Activated T-helper 1 cell treated with Interleukin-2 at 50 U/mL for 16 hours (primary cell): Measurements from ENCODE around the gene CCDC87.
"Not testable (repeated sequence)": the region's sequence is repeated elsewhere in the genome, so short reads cannot be mapped to it uniquely, and the experiment has no call there.

ENCODE experiments used
- DNase-seq: peaks from one replicate; pipeline ENCODE4 v3.0.0-alpha.2; 2020; ENCODE audit warnings: low read depth

CCDC87 gene, protein sequence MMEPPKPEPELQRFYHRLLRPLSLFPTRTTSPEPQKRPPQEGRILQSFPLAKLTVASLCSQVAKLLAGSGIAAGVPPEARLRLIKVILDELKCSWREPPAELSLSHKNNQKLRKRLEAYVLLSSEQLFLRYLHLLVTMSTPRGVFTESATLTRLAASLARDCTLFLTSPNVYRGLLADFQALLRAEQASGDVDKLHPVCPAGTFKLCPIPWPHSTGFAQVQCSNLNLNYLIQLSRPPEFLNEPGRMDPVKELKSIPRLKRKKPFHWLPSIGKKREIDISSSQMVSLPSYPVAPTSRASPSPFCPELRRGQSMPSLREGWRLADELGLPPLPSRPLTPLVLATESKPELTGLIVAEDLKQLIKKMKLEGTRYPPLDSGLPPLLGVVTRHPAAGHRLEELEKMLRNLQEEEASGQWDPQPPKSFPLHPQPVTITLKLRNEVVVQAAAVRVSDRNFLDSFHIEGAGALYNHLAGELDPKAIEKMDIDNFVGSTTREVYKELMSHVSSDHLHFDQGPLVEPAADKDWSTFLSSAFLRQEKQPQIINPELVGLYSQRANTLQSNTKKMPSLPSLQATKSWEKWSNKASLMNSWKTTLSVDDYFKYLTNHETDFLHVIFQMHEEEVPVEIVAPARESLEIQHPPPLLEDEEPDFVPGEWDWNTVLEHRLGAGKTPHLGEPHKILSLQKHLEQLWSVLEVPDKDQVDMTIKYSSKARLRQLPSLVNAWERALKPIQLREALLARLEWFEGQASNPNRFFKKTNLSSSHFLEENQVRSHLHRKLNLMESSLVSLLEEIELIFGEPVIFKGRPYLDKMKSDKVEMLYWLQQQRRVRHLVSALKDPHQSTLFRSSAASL

DNA sequence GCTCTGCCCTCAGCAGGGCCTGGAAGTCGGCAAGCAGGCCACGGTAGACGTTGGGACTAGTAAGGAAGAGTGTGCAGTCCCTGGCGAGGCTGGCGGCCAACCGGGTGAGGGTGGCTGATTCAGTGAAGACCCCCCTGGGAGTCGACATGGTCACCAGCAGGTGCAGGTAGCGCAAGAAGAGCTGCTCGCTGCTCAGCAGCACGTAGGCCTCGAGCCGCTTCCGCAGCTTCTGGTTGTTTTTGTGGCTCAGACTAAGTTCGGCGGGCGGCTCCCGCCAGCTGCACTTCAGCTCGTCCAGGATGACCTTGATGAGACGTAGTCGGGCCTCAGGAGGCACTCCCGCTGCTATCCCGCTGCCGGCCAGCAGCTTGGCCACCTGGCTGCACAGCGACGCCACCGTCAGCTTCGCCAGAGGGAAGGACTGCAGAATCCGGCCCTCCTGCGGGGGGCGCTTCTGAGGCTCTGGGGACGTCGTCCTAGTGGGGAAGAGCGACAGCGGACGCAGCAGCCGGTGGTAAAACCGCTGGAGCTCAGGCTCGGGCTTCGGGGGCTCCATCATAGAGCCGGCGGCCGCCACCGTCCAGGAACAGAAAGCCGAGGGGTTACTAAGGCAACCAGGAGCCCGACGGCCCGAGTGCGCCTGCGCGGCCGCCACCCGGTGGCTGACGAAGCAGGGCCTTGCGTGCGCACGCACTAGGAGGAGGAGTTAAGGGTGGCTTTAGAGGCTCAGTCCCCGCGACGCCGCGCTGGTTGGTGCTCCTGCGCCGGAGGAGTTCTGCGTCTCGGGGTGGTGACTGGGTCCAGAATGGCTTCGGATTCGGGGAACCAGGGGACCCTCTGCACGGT, at the start of gene CCDC87, which contains the start of gene CCS:
TSS of gene CCDC87 (minus strand) at position 607 of the 846 bp plus-strand sequence. CDS start at position 559, 48 bp downstream.
TSS of gene CCS (plus strand) at position 729 of the 846 bp plus-strand sequence. CDS start at position 806, 77 bp downstream.
- peak; percentile 98 for DNase-seq

DNA sequence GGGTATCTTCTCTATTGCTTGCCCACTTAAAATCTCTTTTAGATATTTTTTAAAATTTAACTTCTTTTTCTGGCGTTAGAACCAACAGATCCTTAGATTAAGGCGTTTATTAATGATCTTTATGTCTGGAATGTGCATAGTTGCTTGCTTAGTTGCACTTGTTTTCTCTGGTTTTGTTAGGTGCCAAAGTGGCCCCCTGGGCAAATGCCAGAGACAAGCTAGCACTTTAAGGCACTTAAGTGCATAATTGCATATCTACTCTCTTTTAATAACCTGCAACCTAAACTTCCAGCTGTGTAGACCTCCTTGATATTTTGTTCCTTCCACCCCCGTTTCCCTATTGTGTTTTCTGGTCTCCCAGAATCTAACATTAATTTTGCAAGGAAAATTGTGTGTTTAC, 49.0 kb upstream of the CCDC87 start:
- DNase-seq = no peak

DNA sequence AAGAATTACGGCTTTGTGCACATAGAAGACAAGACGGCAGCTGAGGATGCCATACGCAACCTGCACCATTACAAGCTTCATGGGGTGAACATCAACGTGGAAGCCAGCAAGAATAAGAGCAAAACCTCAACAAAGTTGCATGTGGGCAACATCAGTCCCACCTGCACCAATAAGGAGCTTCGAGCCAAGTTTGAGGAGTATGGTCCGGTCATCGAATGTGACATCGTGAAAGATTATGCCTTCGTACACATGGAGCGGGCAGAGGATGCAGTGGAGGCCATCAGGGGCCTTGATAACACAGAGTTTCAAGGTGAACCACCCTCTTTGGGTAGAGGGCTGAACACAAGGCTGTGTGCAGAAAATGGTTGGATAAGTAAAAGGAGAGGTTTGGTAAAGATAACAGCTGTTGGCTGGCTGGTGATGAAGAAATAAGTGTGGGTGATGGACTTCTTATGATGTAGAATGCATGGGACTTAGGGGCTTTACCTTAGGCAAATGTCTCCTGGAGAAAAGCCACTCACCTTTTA, 47.0 kb upstream of the CCDC87 start:
- not testable (repeated sequence) for DNase-seq

DNA sequence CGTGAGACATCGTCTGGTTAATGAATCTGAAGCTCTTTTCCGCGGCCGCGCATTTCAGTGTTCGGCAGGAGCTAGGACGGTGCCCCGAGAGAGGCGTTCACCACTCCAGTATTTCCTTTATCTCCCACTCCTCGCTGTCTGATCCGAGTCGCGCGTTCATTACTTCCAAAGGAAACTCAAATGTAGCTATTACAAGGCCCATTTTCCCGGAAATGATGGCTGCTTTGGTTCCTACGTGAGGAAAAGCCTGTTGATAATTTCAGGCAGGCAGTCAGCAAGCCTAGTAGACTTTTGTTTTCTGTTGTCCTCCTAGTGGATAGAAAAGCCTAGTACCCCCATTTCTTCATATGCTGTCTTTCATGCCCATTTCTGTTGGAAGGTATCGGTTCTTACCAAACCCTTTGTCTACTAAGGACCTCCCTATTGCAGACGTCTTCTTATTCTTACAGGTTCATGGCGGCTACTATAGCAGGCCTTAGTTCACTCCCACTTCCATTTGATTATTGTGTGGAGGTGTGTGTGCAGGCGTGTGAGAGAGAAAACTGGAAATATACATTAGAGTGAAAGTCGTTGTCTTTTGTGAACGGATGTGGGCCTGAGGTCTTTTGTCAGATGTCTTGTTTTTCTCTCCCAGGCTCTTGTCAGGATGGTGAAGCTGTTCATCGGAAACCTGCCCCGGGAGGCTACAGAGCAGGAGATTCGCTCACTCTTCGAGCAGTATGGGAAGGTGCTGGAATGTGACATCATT, 46.4 kb upstream of the CCDC87 start:
- no peak for DNase-seq

DNA sequence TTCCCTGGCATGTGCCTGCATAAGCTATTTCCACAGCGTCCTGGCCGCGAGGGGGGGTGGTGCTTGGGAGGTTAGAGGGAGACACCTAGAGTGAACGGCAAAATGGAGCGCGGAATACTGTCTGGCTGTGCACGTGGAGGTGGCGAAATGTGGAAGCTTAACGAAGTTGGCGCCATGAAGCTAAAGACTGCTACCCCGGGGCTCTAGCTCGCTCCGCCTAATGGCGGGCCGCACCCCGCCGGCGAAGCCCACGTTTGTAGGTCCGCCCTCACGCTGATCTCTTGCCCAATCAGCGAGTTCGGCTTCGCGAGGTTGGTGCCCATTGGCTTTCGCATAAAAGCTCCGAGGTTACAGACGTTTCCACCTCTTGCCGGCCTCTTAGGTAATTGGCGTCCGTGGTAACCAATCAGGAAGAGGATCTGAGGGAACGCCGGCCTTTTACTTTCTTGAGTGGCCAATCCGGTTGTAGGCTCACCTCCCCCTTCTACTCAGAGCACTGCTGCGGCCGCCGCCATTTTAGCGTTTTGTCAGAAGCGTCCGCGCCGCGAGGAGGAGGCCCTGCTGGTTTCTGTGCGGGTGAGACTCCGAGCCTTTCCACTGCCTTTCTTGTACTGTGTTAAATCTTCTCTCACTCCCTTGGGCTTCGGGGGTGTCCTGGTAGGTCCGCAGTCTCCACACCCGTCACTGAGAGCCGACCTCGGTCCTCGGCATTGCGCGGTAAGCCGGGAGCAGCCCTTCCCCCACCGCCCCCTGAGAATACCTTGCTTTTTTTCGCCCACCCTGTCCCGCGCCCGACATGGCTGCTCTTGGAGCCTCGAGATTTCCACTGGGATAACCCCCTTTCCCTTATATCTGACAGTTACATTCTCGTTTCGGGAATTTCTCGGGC, 45.6 kb upstream of the CCDC87 start, which contains the start of gene RBM4:
TSS of gene RBM4 (plus strand) at position 527 of the 889 bp plus-strand sequence. CDS start 1,009 bp downstream, outside the sequence.
- DNase-seq = peak; percentile 92

DNA sequence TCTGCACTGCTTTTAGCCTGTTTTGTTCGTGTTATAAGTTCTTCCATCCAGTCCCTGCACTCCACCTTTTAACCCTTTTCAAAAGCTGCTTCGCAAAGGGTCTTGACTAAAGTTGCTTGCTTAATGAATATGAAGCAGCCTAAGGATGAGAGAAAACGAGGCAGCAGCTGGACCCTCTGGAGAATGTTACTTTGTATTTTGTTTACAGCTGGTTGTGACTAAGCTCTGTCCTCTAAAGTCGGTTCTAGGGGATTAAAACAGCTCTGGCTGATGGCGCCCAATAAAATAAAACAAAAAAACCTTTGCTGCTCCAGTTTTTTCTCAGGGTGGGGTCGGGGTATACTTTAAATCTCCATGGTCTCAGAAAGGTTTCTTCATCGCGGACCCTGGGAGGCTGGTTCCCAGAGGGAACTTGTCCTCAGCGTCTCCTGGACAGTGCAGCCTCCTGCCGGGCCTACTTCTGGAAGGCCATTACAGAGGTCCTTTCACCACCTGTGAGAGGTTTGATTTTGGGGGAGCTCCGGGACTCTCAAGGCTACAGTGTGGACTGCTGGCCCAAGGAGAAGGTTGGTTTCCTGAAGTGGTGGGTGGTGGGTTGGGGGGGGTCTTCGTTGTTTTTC, 44.8 kb upstream of the CCDC87 start:
- DNase-seq = no peak

DNA sequence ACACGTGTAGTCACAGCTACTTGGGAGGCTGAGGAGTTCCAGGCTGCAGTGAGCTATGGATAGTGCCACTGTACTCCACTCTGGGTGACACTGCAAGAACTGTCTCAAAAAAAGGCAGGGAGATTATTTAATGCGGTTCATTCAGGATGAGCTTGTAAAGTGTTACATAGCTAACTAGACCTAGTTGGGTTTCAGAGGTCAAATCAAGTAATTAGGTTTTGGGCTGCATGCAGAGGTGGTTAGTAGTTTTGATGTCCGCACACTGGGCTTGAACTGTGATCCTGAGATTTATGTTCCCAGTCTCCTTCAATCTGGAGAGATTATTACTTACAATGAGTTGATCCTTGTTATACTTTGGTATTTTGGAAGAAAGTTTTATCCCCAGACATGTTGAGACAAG, 43.5 kb upstream of the CCDC87 start:
- DNase-seq = no peak

DNA sequence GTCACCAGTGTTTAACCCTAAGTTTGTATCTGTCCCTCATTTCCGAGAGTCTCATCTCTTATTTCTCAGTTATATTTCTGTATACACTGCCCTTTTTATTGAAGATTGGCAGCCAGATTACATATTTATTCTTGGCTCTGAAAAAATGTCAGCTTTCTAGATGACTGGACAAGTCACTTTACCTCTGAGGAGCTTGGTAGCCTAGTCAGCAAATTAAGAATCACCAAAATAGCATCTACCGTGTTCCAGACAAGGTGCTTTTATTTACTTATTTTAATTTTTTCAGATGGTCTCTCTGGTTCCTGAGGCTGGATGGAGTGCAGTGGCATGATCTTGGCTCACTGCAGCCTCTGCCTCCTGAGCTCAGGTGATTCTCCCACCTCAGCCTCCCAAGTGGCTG, 40.1 kb upstream of the CCDC87 start:
- no peak for DNase-seq

DNA sequence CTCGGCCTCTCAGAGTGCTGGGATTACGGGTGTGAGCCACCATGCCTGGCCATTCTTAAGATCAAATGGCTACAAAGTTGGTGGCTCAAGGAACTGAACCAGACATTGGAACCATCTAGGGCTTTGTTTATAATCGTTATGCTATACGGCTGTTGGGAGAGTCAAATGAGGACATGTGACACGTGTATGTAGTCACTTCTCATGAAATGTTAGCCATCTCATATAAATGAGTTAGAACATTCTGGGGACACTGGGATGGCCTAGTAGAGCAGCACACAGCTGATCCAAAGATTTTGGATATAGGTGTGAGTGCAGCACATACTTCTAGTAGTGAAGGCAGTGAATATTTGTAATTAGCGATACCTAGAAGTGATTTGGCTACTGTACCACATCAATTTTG, 39.0 kb upstream of the CCDC87 start:
- no peak for DNase-seq

DNA sequence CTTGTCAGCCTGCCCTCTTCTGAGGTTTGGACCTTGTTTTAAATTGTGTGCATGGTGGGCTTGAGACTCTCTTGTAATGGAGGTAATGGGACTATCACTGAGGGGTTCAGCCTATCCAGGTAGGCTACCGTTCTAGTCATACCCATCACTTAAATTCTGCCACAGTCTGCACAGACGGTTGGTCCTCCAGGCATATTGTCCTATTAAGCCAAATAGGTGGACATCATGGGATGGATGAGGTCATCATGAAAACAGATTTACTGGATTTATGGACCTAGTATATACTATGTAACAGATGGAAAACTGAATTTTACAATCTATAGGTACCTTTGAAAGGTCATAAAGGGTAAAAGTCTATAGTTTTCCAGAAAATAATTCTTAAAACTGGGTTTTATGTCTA, 36.5 kb upstream of the CCDC87 start:
- DNase-seq = no peak

DNA sequence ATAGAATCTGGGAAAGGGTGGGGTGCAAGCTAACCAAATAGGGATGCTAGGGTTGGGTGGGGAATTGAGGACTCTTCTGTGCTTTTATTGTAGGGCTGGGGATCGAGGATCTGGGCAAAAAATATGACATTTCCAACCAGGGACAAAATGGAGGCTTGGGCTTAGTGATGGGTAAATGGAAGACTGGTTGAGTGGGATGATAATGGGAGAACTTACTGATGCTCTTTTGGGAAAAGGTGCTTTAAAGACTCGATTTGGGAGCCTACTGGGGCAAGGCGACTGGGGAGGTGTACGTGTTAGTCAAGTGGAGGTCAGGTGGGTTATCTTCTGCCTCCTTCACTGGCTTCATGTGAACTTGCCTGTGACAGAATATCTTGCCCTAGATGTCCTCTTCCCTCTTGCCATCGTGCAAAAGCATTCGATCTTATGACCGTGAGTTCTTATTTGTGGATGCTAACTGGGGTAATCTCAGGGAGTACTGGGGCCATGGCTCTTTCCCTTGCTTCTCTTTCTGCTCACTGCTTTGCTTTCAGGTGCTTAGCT, 35.3 kb upstream of the CCDC87 start:
- no peak for DNase-seq

DNA sequence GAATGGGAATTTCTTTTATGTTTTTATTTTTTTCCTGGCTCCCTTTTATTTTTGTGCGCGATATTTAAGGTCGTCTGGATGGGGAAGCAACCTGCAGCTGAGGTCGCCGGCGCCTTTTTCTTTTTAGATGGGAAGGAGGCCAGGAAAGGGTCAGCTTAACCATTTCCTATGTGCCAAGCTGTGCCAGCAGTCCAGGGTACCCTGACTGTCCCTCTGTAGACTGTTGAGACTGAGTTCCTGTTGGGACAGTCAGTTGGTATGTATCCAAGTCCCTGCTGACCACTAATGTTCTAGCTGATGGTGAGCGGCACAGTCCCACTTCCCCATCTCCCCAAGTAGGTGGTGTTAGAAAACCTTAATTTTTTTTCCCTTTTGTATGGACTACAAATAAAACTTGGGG, 34.1 kb upstream of the CCDC87 start:
- no peak for DNase-seq

DNA sequence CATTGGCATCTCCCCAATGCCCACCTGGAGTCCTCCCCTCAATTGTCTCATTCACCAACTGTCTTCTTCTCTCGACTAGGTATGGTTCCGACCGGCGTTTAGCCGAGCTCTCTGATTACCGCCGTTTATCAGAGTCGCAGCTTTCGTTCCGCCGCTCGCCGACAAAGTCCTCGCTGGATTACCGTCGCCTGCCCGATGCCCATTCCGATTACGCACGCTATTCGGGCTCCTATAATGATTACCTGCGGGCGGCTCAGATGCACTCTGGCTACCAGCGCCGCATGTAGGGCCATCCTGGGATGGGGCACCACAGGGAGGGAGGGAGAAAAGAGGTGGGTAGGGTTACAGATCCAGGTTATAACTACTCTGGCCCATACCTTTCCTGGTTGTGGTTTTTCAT, 33.5 kb upstream of the CCDC87 start:
- DNase-seq = no peak

DNA sequence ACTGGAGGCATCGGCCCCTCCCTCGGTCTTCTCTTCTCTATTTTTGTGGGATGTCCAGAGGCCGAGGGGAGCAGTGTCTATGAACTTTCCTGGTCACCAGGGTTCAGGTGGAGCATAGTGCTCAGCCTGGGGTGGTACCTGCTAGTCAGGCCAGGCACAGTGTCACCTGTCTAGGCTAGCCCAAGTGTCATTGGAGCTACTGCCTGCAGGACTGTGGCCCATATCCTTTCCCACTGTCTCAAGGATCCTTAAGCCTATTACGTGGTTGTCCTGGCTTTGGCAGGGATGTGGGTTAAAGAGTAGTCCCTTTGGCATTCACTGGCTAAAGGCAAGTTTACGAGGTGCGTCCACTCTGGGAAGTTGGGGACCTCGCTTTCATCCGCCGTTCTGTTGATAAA, 32.9 kb upstream of the CCDC87 start:
- DNase-seq = no peak

DNA sequence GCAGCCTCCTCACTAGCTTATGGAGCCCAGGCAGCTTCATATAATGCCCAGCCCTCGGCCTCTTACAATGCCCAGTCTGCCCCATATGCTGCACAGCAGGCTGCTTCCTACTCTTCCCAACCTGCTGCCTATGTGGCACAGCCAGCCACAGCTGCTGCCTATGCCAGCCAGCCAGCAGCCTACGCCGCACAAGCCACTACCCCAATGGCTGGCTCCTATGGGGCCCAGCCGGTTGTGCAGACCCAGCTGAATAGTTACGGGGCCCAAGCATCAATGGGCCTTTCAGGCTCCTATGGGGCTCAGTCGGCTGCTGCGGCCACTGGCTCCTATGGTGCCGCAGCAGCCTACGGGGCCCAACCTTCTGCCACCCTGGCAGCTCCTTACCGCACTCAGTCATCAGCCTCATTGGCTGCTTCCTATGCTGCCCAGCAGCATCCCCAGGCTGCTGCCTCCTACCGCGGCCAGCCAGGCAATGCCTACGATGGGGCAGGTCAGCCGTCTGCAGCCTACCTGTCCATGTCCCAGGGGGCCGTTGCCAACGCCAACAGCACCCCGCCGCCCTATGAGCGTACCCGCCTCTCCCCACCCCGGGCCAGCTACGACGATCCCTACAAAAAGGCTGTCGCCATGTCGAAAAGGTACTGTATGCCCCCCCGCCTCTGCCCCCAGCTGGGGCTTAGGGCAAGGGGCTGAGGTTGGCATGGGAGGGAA, 32.3 kb upstream of the CCDC87 start:
- no peak for DNase-seq

DNA sequence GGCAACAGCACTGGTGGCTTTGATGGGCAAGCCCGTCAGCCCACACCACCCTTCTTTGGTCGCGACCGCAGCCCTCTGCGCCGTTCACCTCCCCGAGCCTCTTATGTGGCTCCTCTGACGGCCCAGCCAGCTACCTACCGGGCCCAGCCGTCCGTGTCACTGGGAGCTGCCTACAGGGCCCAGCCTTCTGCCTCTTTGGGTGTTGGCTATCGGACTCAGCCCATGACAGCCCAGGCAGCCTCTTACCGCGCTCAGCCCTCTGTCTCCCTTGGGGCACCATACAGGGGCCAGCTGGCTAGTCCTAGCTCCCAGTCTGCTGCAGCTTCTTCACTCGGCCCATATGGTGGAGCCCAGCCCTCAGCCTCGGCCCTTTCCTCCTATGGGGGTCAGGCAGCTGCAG, 31.6 kb upstream of the CCDC87 start:
- DNase-seq = no peak

DNA sequence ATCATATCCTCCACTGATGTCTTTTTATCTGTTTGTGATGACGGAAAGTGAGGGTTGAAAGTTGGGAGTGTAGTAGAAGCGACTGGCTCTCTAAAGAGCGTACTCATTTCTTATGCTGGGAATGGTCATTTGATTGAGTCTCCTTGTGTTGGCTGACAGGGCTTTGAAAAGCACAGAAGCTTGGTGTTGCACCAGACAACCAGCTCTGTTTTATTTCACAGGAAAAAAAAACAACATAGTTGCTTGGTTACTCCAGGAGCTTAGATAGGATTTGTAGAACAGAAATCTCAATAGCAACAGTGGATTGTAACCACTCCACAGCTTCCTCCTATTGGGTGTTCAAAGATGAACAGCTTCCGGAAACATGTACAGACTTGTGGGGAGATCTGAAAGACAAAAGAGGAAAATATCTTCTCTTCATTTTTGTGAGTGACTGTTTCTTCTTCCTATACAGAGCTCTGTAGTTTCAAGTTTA, 26.3 kb upstream of the CCDC87 start:
- DNase-seq = no peak

DNA sequence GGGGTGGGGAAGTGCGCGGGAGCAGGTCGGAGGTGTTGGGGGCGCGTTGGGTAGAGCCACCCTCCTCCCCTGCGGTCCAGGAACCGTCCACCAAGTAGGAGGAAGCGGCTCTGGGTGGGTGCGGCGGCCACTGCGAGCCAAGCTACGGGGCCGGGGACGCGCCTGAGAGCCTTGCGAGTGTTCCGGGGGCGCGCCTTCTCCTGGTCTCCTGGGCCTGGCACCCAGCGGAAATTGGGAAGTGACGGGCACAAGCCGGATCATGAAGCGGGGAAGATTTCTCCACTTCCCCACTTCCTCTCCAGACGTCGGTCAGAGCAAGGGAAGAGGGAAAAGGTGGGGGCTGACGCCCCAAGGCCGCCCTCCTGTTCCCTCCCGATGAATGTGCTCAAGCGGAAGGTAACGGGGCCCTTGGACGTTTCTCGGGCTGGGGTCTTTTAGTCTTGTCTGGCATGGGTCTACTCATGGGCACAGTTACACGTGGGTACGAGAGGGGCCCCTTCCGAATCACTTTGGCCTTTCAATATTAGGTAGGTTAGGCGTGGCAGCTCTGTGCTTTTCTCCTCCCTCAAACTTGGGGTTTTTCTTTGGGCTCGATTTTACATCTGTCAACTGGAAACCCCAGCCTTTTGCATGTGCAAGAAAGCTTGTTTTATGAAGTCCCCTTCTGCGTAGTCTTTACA, 24.4 kb upstream of the CCDC87 start:
- DNase-seq = no peak
